ENCODE results near the gene FGGY.
"Not testable (repeated sequence)": the region's sequence is repeated elsewhere in the genome, so short reads cannot be mapped to it uniquely, and the experiment has no call there.

The FGGY gene

GRCh38 chr1:59296358-59297256, at the start of gene FGGY:
Gene FGGY (plus strand): TSS chr1:59297094. CDS start chr1:59321550, 24,456 bp downstream.
- TF ChIP-seq GATA1 (IDR thresholded peaks at IDR 0.05; ENCODE audit: low read depth, low read length) (no peak), POLR2A (IDR thresholded peaks at IDR 0.05; ENCODE audit: low read length) (peak; percentile 75)
- DNase-seq: peak; percentile 88 to 92

GRCh38 chr1:59248758-59249157, 48.1 kb upstream of the FGGY start:
- DNase-seq: no peak
- no peak for TF ChIP-seq POLR2A (IDR thresholded peaks at IDR 0.05; ENCODE audit: low read length)
- TF ChIP-seq GATA1 (IDR thresholded peaks at IDR 0.05; ENCODE audit: low read depth, low read length): no peak

- no peak for TF ChIP-seq POLR2A (IDR thresholded peaks at IDR 0.05; ENCODE audit: low read length)
- DNase-seq: no peak
Measured at GRCh38 chr1:59249396-59250137, 47.3 kb upstream of the FGGY start.

DNA sequence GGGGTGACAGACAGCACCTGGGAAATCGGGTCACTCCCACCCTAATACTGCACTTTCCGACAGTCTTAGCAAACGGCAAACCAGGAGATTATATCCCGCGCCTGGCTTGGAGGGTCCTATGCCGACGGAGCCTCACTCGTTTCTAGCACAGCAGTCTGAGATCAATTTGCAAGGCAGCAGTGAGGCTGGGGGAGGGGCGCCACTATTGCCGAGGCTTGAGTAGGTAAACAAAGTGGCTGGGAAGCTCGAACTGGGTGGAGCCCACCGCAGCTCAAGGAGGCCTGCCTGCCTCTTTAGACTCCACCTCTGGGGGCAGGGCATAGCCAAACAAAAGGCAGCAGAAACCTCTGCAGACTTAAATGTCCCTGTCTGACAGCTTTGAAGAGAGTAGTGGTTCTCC, 45.8 kb upstream of the FGGY start:
- DNase-seq: not testable (repeated sequence)

DNA sequence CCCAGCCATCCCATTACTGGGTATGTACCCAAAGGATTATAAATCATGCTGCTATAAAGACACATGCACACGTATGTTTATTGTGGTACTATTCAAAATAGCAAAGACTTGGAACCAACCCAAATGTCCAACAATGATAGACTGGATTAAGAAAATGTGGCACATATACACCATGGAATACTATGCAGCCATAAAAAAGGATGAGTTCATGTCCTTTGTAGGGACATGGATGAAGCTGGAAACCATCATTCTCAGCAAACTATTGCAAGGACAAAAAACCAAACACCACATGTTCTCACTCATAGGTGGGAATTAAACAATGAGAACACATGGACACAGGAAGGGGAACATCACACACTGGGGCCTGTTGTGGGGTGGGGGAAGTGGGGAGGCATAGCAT, 40.5 kb upstream of the FGGY start:
- not testable (repeated sequence) for DNase-seq

DNA sequence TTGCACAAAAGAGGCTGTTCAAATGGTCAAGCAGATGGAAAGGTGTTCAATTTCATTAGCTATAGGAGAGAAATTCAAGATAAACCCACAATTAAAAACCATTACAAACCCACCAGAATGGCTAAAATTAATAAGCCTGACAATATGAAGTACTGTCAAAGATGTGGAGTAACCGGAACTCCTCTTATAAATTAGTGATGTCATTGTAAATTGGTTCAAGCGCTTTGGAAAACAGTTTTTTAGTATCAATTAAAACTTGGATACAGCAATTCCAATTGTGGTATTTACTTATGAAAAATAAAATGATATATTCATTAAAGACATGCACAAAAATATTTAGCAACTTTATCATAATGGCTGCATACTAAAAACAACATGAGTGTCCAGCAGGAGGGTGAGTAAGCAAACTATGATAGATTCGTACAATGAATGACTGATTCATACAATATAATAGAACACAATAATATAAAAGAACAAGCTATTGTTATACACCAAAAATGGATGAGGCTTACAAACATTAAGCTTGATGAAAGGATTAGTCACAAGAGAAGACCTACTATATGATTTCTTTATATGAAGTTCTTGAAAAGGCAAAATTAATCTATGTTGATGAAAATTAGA, 38.4 kb upstream of the FGGY start:
- no peak for DNase-seq
- no peak for TF ChIP-seq GATA1 (IDR thresholded peaks at IDR 0.05; ENCODE audit: low read depth, low read length)
- no peak for TF ChIP-seq POLR2A (IDR thresholded peaks at IDR 0.05; ENCODE audit: low read length)

GRCh38 chr1:59261537-59261936, 35.4 kb upstream of the FGGY start:
- no peak for TF ChIP-seq POLR2A (IDR thresholded peaks at IDR 0.05; ENCODE audit: low read length)
- no peak for TF ChIP-seq GATA1 (IDR thresholded peaks at IDR 0.05; ENCODE audit: low read depth, low read length)
- no peak for DNase-seq

GRCh38 chr1:59262631-59263030, 34.3 kb upstream of the FGGY start:
- TF ChIP-seq POLR2A (IDR thresholded peaks at IDR 0.05; ENCODE audit: low read length) (no peak), GATA1 (IDR thresholded peaks at IDR 0.05; ENCODE audit: low read depth, low read length) (no peak)
- DNase-seq: no peak

DNA sequence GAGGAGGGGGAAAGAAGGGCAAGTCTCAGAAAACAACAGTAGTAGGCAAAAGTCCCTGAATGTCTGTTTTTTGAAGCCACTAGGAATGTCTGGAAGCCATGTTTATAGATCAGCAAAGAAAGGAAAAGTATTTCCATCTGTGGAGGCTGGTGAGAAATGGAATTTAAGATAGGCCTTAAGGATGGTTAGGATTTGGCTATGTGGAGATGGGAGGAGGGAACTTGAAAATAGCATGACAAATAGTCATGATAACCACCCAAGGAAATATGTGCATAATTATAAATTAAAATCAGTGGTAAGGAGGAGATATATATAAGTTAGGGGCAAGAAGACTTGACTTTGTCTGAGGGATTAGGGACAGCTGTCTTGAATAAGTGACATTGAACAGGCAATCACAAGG, 33.8 kb upstream of the FGGY start:
- TF ChIP-seq GATA1 (IDR thresholded peaks at IDR 0.05; ENCODE audit: low read depth, low read length) (no peak), POLR2A (IDR thresholded peaks at IDR 0.05; ENCODE audit: low read length) (no peak)
- no peak for DNase-seq

DNA sequence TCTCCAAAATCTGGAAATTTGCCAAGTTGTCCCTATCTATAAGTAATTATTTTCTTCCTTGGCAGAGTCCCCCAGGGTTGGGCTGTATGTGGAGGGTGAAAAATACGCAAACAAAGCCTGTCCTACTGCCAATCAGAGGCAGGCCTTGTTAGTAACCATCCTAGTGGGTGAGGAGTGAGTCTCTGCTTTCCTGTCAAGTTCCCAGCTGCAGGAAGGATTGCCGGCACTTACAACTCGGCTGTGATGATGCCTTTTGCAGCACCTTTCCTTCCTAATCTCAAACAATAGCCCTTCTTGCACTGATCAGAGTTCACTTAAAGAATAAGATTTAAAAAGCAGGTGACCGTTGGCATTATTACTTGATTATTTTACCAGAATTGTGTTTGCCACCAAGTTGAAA, 31.3 kb upstream of the FGGY start:
- TF ChIP-seq GATA1 (IDR thresholded peaks at IDR 0.05; ENCODE audit: low read depth, low read length) (no peak), POLR2A (IDR thresholded peaks at IDR 0.05; ENCODE audit: low read length) (no peak)

GRCh38 chr1:59266180-59266926, 30.5 kb upstream of the FGGY start:
- DNase-seq: no peak
- TF ChIP-seq POLR2A (IDR thresholded peaks at IDR 0.05; ENCODE audit: low read length): no peak
- no peak for TF ChIP-seq GATA1 (IDR thresholded peaks at IDR 0.05; ENCODE audit: low read depth, low read length)

More for the DNA sequence above, 31.3 kb upstream of the FGGY start:
- DNase-seq: no peak

DNA sequence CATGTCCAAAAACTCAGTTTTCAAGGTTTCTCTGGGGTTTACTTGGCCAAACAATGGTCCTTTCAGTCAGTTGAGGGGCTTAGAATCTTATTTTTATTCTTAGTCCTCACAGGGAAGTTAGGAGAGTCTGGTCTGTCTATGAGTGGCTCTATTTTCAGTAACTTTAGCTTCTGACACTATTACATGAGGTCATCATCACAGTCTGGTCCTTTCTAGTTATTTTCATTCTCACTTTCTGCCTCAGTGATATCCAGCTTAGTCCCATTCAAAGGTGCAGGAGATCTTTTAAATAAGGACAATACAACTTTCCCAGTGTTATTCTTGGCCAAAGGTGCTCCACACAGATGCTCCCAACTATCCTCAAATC, 30.0 kb upstream of the FGGY start:
- TF ChIP-seq GATA1 (IDR thresholded peaks at IDR 0.05; ENCODE audit: low read depth, low read length) (no peak), POLR2A (IDR thresholded peaks at IDR 0.05; ENCODE audit: low read length) (no peak)

DNA sequence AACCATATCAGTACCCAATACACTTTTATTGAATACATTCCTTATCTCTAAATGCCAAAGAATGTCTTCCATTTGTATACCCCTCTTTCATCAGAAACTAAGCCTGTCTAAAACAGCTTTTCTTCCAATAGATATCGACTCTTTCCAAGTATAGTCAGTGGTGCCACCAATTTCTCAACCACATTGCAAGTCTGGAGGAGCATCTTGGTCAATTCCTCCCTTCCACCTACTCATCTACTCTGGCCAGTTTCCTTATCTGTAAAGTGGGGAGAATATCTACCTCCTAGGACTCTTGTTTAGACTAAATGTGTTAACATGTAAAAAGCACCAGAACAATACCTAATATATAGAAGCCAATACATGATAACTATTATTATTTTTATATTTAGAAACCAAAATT, 28.5 kb upstream of the FGGY start:
- TF ChIP-seq GATA1 (IDR thresholded peaks at IDR 0.05; ENCODE audit: low read depth, low read length) (no peak), POLR2A (IDR thresholded peaks at IDR 0.05; ENCODE audit: low read length) (no peak)
- no peak for DNase-seq

More for the DNA sequence above, 30.0 kb upstream of the FGGY start:
- DNase-seq: no peak
